Stomach (tissue), 4 donors: ENCODE results near the gene MUSK.

Experiments
- CTCF ChIP-seq, 7 experiments: fragments of 450-650 bp in 4 of 7; fragments of 200-600 bp in 3 of 7; sonication (generic) in 3 of 7; IDR thresholded peaks; one replicate each; pipeline ENCODE4 v1.5.1; 2016 to 2019; ENCODE audit warnings: antibody characterized with exemption in 7 of 7, control low read depth in 2 of 7, mild to moderate bottlenecking in 1 of 7
- EP300 ChIP-seq: sonication (generic); formaldehyde crosslinking; IDR thresholded peaks from one replicate; pipeline ENCODE4 v1.6.1; 2017; ENCODE audit warnings: antibody characterized with exemption
- POLR2A ChIP-seq, 4 donors: fragments of 450-650 bp; IDR thresholded peaks; one replicate each; pipeline ENCODE4 v1.6.1; 2016; ENCODE audit warnings: antibody characterized with exemption in 4 of 4, control low read depth in 2 of 4, mild to moderate bottlenecking in 1 of 4, moderate library complexity in 1 of 4
- POLR2AphosphoS5 ChIP-seq, 3 donors: sonication (generic); formaldehyde crosslinking; IDR thresholded peaks; one replicate each; pipeline ENCODE4 v1.6.1; 2016; ENCODE audit warnings: antibody characterized with exemption in 3 of 3

GRCh38 chr9:110758201-110758600 lies 89.6 kb downstream of the MUSK start:
- no peak for TF ChIP-seq CTCF (IDR thresholded peaks at IDR 0.05)
- TF ChIP-seq POLR2A (IDR thresholded peaks at IDR 0.05), result no peak
- no peak for TF ChIP-seq EP300
- no peak for TF ChIP-seq POLR2AphosphoS5 (IDR thresholded peaks at IDR 0.05)
